CD4-positive, alpha-beta T cell (primary cell): Measurements from ENCODE around the gene HSD17B10. TPM values are rescaled to one million over a fixed set of nuclear protein-coding genes. Genes with fewer than 3 reads are reported as not detected.
"Not testable (repeated sequence)": the region's sequence is repeated elsewhere in the genome, so short reads cannot be mapped to it uniquely, and the experiment has no call there.

Source experiments
- ATAC-seq: fragments of 200-7000 bp; cut with Tn5 transposase; one replicate; pipeline ENCODE4 v1.10.0; 2022; ENCODE audit warnings: mild to moderate bottlenecking; ENCODE audit not compliant: poor library complexity
- CTCF ChIA-PET: fragments of 350-600 bp; sonication (Branson Sonifier 250); formaldehyde crosslinking; loops from one replicate; lab custom pipeline; 2021; ENCODE audit warnings: antibody characterized with exemption, inconsistent platforms; lab: Charles Lee
- POLR2A ChIA-PET: fragments of 350-600 bp; sonication (Branson Sonifier 250); formaldehyde crosslinking; loops from one replicate; lab custom pipeline; 2021; ENCODE audit warnings: antibody characterized with exemption, inconsistent platforms; lab: Charles Lee
- DNase-seq, 14 experiments: peaks; one replicate each; pipeline ENCODE4 v3.0.0-alpha.2; 2013 to 2020; ENCODE audit warnings: mixed read lengths in 2 of 14
- H3K27ac ChIP-seq, 2 donors: one replicate each; pipeline versions ENCODE4 v1.5.1 to v1.7.0; 2013; ENCODE audit warnings: low read length in 2 of 2, low read depth in 1 of 2, mild to moderate bottlenecking in 1 of 2
- H3K27me3 ChIP-seq, 2 experiments: 1 replicate in 1 of 2; 2 replicates in 1 of 2; pipeline versions ENCODE4 v1.6.1 to v1.7.0; 2013; ENCODE audit warnings: low read length in 2 of 2, control low read depth in 1 of 2, mild to moderate bottlenecking in 1 of 2, moderate library complexity in 1 of 2; ENCODE audit not compliant: insufficient read depth in 2 of 2, control insufficient read depth in 1 of 2
- H3K36me3 ChIP-seq: one replicate; pipeline ENCODE4 v1.6.1; 2013; ENCODE audit warnings: low read length, control low read depth; ENCODE audit not compliant: insufficient read depth
- H3K4me1 ChIP-seq: one replicate; pipeline ENCODE4 v1.6.1; 2013; ENCODE audit warnings: low read length, control low read depth; ENCODE audit not compliant: insufficient read depth
- H3K4me3 ChIP-seq: one replicate; pipeline ENCODE4 v1.5.1; 2013; ENCODE audit warnings: mild to moderate bottlenecking, low read length, moderate library complexity
- H3K9me3 ChIP-seq, 2 experiments: 1 replicate in 1 of 2; 2 replicates in 1 of 2; pipeline versions ENCODE4 v1.6.1 to v1.7.0; 2013; ENCODE audit warnings: low read length in 2 of 2, mild to moderate bottlenecking in 2 of 2, control low read depth in 1 of 2, moderate library complexity in 1 of 2; ENCODE audit not compliant: control insufficient read depth in 1 of 2, insufficient read depth in 1 of 2
- H3K27ac Mint-ChIP-seq: one replicate; pipeline ENCODE4 v1.8.0; 2020; ENCODE audit warnings: mixed read lengths
- H3K27me3 Mint-ChIP-seq: one replicate; pipeline ENCODE4 v1.8.0; 2021; ENCODE audit warnings: mixed read lengths
- H3K36me3 Mint-ChIP-seq: one replicate; pipeline ENCODE4 v1.8.0; 2021; ENCODE audit warnings: low read depth, mixed read lengths
- H3K4me1 Mint-ChIP-seq: one replicate; pipeline ENCODE4 v1.8.0; 2021; ENCODE audit warnings: low read depth, mixed read lengths
- H3K4me3 Mint-ChIP-seq: one replicate; pipeline ENCODE4 v1.8.0; 2020; ENCODE audit warnings: mild to moderate bottlenecking, mixed read lengths
- H3K9me3 Mint-ChIP-seq: one replicate; pipeline ENCODE4 v1.8.0; 2020; ENCODE audit warnings: mixed read lengths
- CTCF ChIP-seq: fragments of 200-600 bp; IDR thresholded peaks from one replicate; pipeline ENCODE4 v1.8.0; 2022; ENCODE audit warnings: antibody characterized with exemption, mild to moderate bottlenecking
- intact Hi-C, 2 experiments: fragments of 100-400 bp; cut with DNase I in 1 of 2; cut with micrococcal nuclease in 1 of 2; formaldehyde crosslinking; loops; one replicate each; pipeline versions ENCODE4 v1.15.1 to v1.9.0; 2023 to 2025; cut with DNase I, micrococcal nuclease
- total RNA-seq, 174 experiments: library from RNA in 2 of 174; stranded (reverse) in 2 of 174; gene quantifications; one replicate each; pipeline ENCODE4 v1.2.3 and lab custom pipeline; 2021 to 2026

HSD17B10 gene
- total RNA-seq, 2 experiments from 2014 or later, result 27.0 to 28.6 TPM

GRCh38 chrX:53476371-53476770, 42.2 kb upstream of the HSD17B10 start:
- Histone ChIP-seq H3K27ac (no peak overlapping the region), H3K36me3 (no peaks in the 10 kb centered on the region), H3K4me1 (no peaks in the 10 kb centered on the region), H3K27me3 (peaks cover 0 to 6% of the 10 kb centered on the region in 2 experiments), H3K4me3 (no peak overlapping the region), H3K9me3 (no peaks in the 10 kb centered on the region)
- ChIA-PET POLR2A (no interaction called here), CTCF (interaction anchor here (0.6 kb wide), 1 partner anchor 9 kb away, joined by 3 read pairs; no protein-coding TSS in a partner anchor)
- H3K4me3 Mint-ChIP-seq, result no peak overlapping the region
- ATAC-seq (no peak), DNase-seq (no peak)
- H3K4me1 Mint-ChIP-seq, result no peaks in the 10 kb centered on the region
- H3K9me3 Mint-ChIP-seq, result no peaks in the 10 kb centered on the region
- no peak for TF ChIP-seq CTCF
- peaks cover 9% of the 10 kb centered on the region for H3K27me3 Mint-ChIP-seq
- no peaks in the 10 kb centered on the region for H3K36me3 Mint-ChIP-seq
- intact Hi-C loops, result no loop called here
- no peak overlapping the region for H3K27ac Mint-ChIP-seq

- intact Hi-C loops, result no loop called here
- Histone ChIP-seq H3K9me3 (no peaks in the 10 kb centered on the region), H3K27me3 (peaks cover 0 to 6% of the 10 kb centered on the region in 2 experiments), H3K27ac (no peak overlapping the region), H3K4me3 (no peak overlapping the region), H3K4me1 (no peaks in the 10 kb centered on the region), H3K36me3 (no peaks in the 10 kb centered on the region)
- ChIA-PET CTCF (no interaction called here), POLR2A (no interaction called here)
- H3K27me3 Mint-ChIP-seq, result peaks cover 5% of the 10 kb centered on the region
- H3K9me3 Mint-ChIP-seq, result no peaks in the 10 kb centered on the region
- no peaks in the 10 kb centered on the region for H3K36me3 Mint-ChIP-seq
- no peak overlapping the region for H3K27ac Mint-ChIP-seq
- H3K4me1 Mint-ChIP-seq, result no peaks in the 10 kb centered on the region
- no peak for TF ChIP-seq CTCF
- H3K4me3 Mint-ChIP-seq, result no peak overlapping the region
- no peak for ATAC-seq
- no peak for DNase-seq
Observed at GRCh38 chrX:53474707-53475106, 40.5 kb upstream of the HSD17B10 start.

- H3K4me3 ChIP-seq, result no peak overlapping the region
- Mint-ChIP-seq H3K36me3 (no peaks in the 10 kb centered on the region), H3K27me3 (peaks cover 5% of the 10 kb centered on the region), H3K4me3 (no peak overlapping the region), H3K27ac (no peak overlapping the region), H3K9me3 (no peaks in the 10 kb centered on the region), H3K4me1 (no peaks in the 10 kb centered on the region)
- POLR2A ChIA-PET, result no interaction called here
- no peaks in the 10 kb centered on the region for H3K9me3 ChIP-seq
- intact Hi-C loops, result no loop called here
- CTCF ChIA-PET, result no interaction called here
- TF ChIP-seq CTCF, result no peak
- no peaks in the 10 kb centered on the region for H3K4me1 ChIP-seq
- H3K27me3 ChIP-seq, result peaks cover 0 to 6% of the 10 kb centered on the region in 2 experiments
- H3K27ac ChIP-seq, result no peak overlapping the region
- no peaks in the 10 kb centered on the region for H3K36me3 ChIP-seq
- DNase-seq, result no peak
- no peak for ATAC-seq
Observed at GRCh38 chrX:53471346-53471745, 37.2 kb upstream of the HSD17B10 start.

- H3K9me3 Mint-ChIP-seq, H3K4me1 Mint-ChIP-seq, H3K9me3 ChIP-seq, CTCF ChIA-PET, H3K27ac Mint-ChIP-seq, DNase-seq, POLR2A ChIA-PET, H3K27me3 Mint-ChIP-seq, H3K4me1 ChIP-seq, H3K4me3 ChIP-seq, H3K27me3 ChIP-seq, H3K36me3 ChIP-seq, intact Hi-C loops, H3K4me3 Mint-ChIP-seq, ATAC-seq, H3K36me3 Mint-ChIP-seq, H3K27ac ChIP-seq: not testable (repeated sequence)
Observed at GRCh38 chrX:53468659-53469058, 34.5 kb upstream of the HSD17B10 start.
